Sigmoid colon (tissue), 7 donors: ENCODE measurements around the gene GRIN2A. TPM values are rescaled to one million over a fixed set of nuclear protein-coding genes. Genes with fewer than 3 reads are reported as not detected.

Experiments used
- DNase-seq: peaks from one replicate; pipeline ENCODE4 v3.0.0-alpha.2; 2019
- H3K27ac ChIP-seq, 4 donors: fragments of 200-600 bp; sonication (generic); one replicate each; pipeline ENCODE4 v1.5.1; 2016 to 2019; ENCODE audit warnings: mild to moderate bottlenecking in 1 of 4
- H3K27me3 ChIP-seq, 3 donors: fragments of 200-600 bp; sonication (generic); one replicate each; pipeline ENCODE4 v1.5.1; 2019; ENCODE audit warnings: mild to moderate bottlenecking in 1 of 3
- H3K36me3 ChIP-seq, 4 donors: fragments of 200-600 bp; sonication (generic); one replicate each; pipeline ENCODE4 v1.5.1; 2016 to 2019
- H3K4me1 ChIP-seq, 4 donors: fragments of 200-600 bp; sonication (generic); one replicate each; pipeline ENCODE4 v1.5.1; 2017 to 2019
- H3K4me3 ChIP-seq, 4 donors: fragments of 200-600 bp; sonication (generic); one replicate each; pipeline ENCODE4 v1.5.1; 2017 to 2019; ENCODE audit warnings: mild to moderate bottlenecking in 2 of 4, moderate library complexity in 1 of 4
- H3K9me3 ChIP-seq, 4 donors: fragments of 200-600 bp in 3 of 4; sonication (generic) in 3 of 4; one replicate each; pipeline versions ENCODE4 v1.5.1 to v1.6.1; 2013 to 2019
- CTCF ChIP-seq, 4 experiments: fragments of 450-650 bp in 3 of 4; fragments of 200-600 bp in 1 of 4; IDR thresholded peaks; one replicate each; pipeline ENCODE4 v1.5.1; 2016 to 2019; ENCODE audit warnings: antibody characterized with exemption in 4 of 4, mild to moderate bottlenecking in 3 of 4, moderate library complexity in 2 of 4
- EP300 ChIP-seq, 4 donors: sonication (generic); formaldehyde crosslinking; IDR thresholded peaks; one replicate each; pipeline ENCODE4 v1.6.1; 2017; ENCODE audit warnings: antibody characterized with exemption in 4 of 4
- POLR2A ChIP-seq, 2 donors: fragments of 450-650 bp; IDR thresholded peaks; one replicate each; pipeline ENCODE4 v1.6.1; 2016; ENCODE audit warnings: antibody characterized with exemption in 2 of 2, mild to moderate bottlenecking in 2 of 2, moderate library complexity in 2 of 2
- POLR2AphosphoS5 ChIP-seq, 4 donors: sonication (generic); formaldehyde crosslinking; IDR thresholded peaks; one replicate each; pipeline ENCODE4 v1.6.1; 2017; ENCODE audit warnings: antibody characterized with exemption in 4 of 4
- WGBS, 2 donors: extraction: QIAGEN DNeasy Blood & Tissue Kit; methylation state at CpG; one replicate each; pipeline ENCODE4 v1.1.7; 2013; 5-methylcytosine and 5-hydroxymethylcytosine counted together
- intact Hi-C: fragments of 100-400 bp; cut with DNase I; formaldehyde crosslinking; loops from one replicate; pipeline ENCODE4 v1.15.1; 2023
- polyA plus RNA-seq, 3 donors: library from polyadenylated mRNA; stranded (reverse); fragments of 200-250 nt; gene quantifications; one replicate each; pipeline ENCODE4 v1.2.3, GENCODE V29; 2013
- total RNA-seq, 4 donors: library from RNA; depleted of rRNA; stranded (reverse); fragments of >200 nt; gene quantifications; one replicate each; pipeline ENCODE4 v1.1.0, GENCODE V29; 2016
- donor health status: healthy with polysubstance abuse.
- donor health status: Bipolar disorder and iron deficiency.
- donor health status: healthy.

GRIN2A gene
- total and polyA plus RNA-seq, 7 donors, result under 0.01 to 0.36 (median 0.09) TPM

- Histone ChIP-seq H3K27ac (peak overlapping the region in 1 of 4 donors; percentile 31), H3K36me3 (no peaks in the 10 kb centered on the region), H3K4me1 (peaks cover 0 to 17% (median 0%) of the 10 kb centered on the region in 4 donors), H3K9me3 (no peaks in the 10 kb centered on the region), H3K4me3 (no peak overlapping the region), H3K27me3 (no peaks in the 10 kb centered on the region)
- intact Hi-C loops, result no loop called here
- no peak for DNase-seq
- TF ChIP-seq CTCF (IDR thresholded peaks at IDR 0.05) (no peak), POLR2AphosphoS5 (IDR thresholded peaks at IDR 0.05) (no peak), EP300 (IDR thresholded peaks at IDR 0.05) (no peak), POLR2A (IDR thresholded peaks at IDR 0.05) (no peak)
- 61 to 76% methylated on average over 1 of the region's 1 CpG for WGBS, 2 donors
Observed at GRCh38 chr16:10103700-10104099, 78.5 kb downstream of the GRIN2A start.

GRCh38 chr16:10103118-10103517, 79.1 kb downstream of the GRIN2A start:
- no peak for TF ChIP-seq POLR2AphosphoS5 (IDR thresholded peaks at IDR 0.05)
- Histone ChIP-seq H3K4me1 (peaks cover 0 to 17% (median 0%) of the 10 kb centered on the region in 4 donors), H3K27me3 (no peaks in the 10 kb centered on the region), H3K9me3 (no peaks in the 10 kb centered on the region), H3K4me3 (no peak overlapping the region), H3K27ac (no peak overlapping the region), H3K36me3 (no peaks in the 10 kb centered on the region)
- intact Hi-C loops, result no loop called here
- no peak for DNase-seq

GRCh38 chr16:10100829-10101228, 81.4 kb downstream of the GRIN2A start:
- peaks cover 0 to 4% (median 0%) of the 10 kb centered on the region in 4 donors for H3K9me3 ChIP-seq
- intact Hi-C loops, result no loop called here
- peaks cover 0 to 17% (median 0%) of the 10 kb centered on the region in 4 donors for H3K4me1 ChIP-seq
- TF ChIP-seq POLR2AphosphoS5 (IDR thresholded peaks at IDR 0.05) (no peak), CTCF (IDR thresholded peaks at IDR 0.05) (no peak)
- no peak overlapping the region for H3K27ac ChIP-seq
- H3K4me3 ChIP-seq, result no peak overlapping the region
- H3K27me3 ChIP-seq, result no peaks in the 10 kb centered on the region
- H3K36me3 ChIP-seq, result no peaks in the 10 kb centered on the region
- 62 to 69% methylated on average over 4 of the region's 4 CpGs for WGBS, 2 donors
- no peak for DNase-seq

GRCh38 chr16:10098991-10099390, 83.2 kb downstream of the GRIN2A start:
- no peaks in the 10 kb centered on the region for H3K36me3 ChIP-seq
- intact Hi-C loops, result no loop called here
- peaks cover 0 to 4% (median 0%) of the 10 kb centered on the region in 4 donors for H3K9me3 ChIP-seq
- H3K27me3 ChIP-seq, result no peaks in the 10 kb centered on the region
- H3K4me1 ChIP-seq, result peaks cover 0 to 10% (median 0%) of the 10 kb centered on the region in 4 donors
- TF ChIP-seq POLR2A (IDR thresholded peaks at IDR 0.05) (no peak), POLR2AphosphoS5 (IDR thresholded peaks at IDR 0.05) (no peak), CTCF (IDR thresholded peaks at IDR 0.05) (no peak), EP300 (IDR thresholded peaks at IDR 0.05) (no peak)
- no peak overlapping the region for H3K4me3 ChIP-seq
- no peak overlapping the region for H3K27ac ChIP-seq
- no peak for DNase-seq

GRCh38 chr16:10097271-10097670, 85.0 kb downstream of the GRIN2A start:
- Histone ChIP-seq H3K4me3 (no peak overlapping the region), H3K4me1 (no peaks in the 10 kb centered on the region), H3K9me3 (peaks cover 0 to 4% (median 0%) of the 10 kb centered on the region in 4 donors), H3K36me3 (no peaks in the 10 kb centered on the region), H3K27me3 (no peaks in the 10 kb centered on the region), H3K27ac (no peak overlapping the region)
- TF ChIP-seq POLR2A (IDR thresholded peaks at IDR 0.05), result no peak
- no peak for TF ChIP-seq EP300 (IDR thresholded peaks at IDR 0.05)
- TF ChIP-seq POLR2AphosphoS5 (IDR thresholded peaks at IDR 0.05), result no peak
- TF ChIP-seq CTCF (IDR thresholded peaks at IDR 0.05), result no peak
- DNase-seq, result no peak
- intact Hi-C loops, result no loop called here
- 78 to 87% methylated on average over 2 of the region's 2 CpGs for WGBS, 2 donors
